Osteocyte (in vitro differentiated cells): ENCODE measurements around the gene MEGF11. TPM values are rescaled to one million over a fixed set of nuclear protein-coding genes. Genes with fewer than 3 reads are reported as not detected.

Experiments
- DNase-seq: peaks from one replicate; pipeline ENCODE4 v3.0.0; 2021; ENCODE audit warnings: mixed read lengths; ENCODE audit not compliant: unreplicated experiment; ENCODE audit errors: extremely low spot score
- H3K27ac Mint-ChIP-seq: one replicate; pipeline ENCODE4 v1.8.0; 2021; ENCODE audit warnings: mild to moderate bottlenecking, mixed read lengths; ENCODE audit not compliant: unreplicated experiment
- H3K27me3 Mint-ChIP-seq: one replicate; pipeline ENCODE4 v1.8.0; 2021; ENCODE audit warnings: mixed read lengths; ENCODE audit not compliant: unreplicated experiment
- H3K36me3 Mint-ChIP-seq: one replicate; pipeline ENCODE4 v1.8.0; 2021; ENCODE audit warnings: mixed read lengths; ENCODE audit not compliant: unreplicated experiment
- H3K4me1 Mint-ChIP-seq: one replicate; pipeline ENCODE4 v1.8.0; 2021; ENCODE audit warnings: mixed read lengths; ENCODE audit not compliant: unreplicated experiment
- H3K4me3 Mint-ChIP-seq: one replicate; pipeline ENCODE4 v1.8.0; 2021; ENCODE audit warnings: mild to moderate bottlenecking, moderate library complexity, mixed read lengths; ENCODE audit not compliant: unreplicated experiment
- H3K9me3 Mint-ChIP-seq: one replicate; pipeline ENCODE4 v1.8.0; 2021; ENCODE audit warnings: mixed read lengths; ENCODE audit not compliant: unreplicated experiment
- total RNA-seq: library from RNA; stranded (reverse); gene quantifications from 2 replicates; pipeline ENCODE4 v1.2.1, GENCODE V29; 2021
- TF ChIP-seq, protein P1 (sequence below): fragments of 200-600 bp; sonication (generic); IDR thresholded peaks from 2 replicates; pipeline ENCODE4 v1.5.0; 2021; ENCODE audit warnings: antibody characterized with exemption, mild to moderate bottlenecking, moderate library complexity

The MEGF11 gene
- total RNA-seq, 1 donor from 2014 or later, result not detected

- H3K36me3 Mint-ChIP-seq, result no peaks in the 10 kb centered on the region
Measured at GRCh38 chr15:66285533-66286280, 32.2 kb upstream of the MEGF11 start.

GRCh38 chr15:66284271-66284670, 30.7 kb upstream of the MEGF11 start:
- Mint-ChIP-seq H3K27me3 (peaks cover 33% of the 10 kb centered on the region), H3K36me3 (no peaks in the 10 kb centered on the region), H3K4me1 (peaks cover 4% of the 10 kb centered on the region), H3K9me3 (no peaks in the 10 kb centered on the region), H3K27ac (no peak overlapping the region), H3K4me3 (no peak overlapping the region)
- DNase-seq, result no peak
- TF ChIP-seq, protein P1, sequence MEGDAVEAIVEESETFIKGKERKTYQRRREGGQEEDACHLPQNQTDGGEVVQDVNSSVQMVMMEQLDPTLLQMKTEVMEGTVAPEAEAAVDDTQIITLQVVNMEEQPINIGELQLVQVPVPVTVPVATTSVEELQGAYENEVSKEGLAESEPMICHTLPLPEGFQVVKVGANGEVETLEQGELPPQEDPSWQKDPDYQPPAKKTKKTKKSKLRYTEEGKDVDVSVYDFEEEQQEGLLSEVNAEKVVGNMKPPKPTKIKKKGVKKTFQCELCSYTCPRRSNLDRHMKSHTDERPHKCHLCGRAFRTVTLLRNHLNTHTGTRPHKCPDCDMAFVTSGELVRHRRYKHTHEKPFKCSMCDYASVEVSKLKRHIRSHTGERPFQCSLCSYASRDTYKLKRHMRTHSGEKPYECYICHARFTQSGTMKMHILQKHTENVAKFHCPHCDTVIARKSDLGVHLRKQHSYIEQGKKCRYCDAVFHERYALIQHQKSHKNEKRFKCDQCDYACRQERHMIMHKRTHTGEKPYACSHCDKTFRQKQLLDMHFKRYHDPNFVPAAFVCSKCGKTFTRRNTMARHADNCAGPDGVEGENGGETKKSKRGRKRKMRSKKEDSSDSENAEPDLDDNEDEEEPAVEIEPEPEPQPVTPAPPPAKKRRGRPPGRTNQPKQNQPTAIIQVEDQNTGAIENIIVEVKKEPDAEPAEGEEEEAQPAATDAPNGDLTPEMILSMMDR, result no peak

More at GRCh38 chr15:66285533-66286280, 32.2 kb upstream of the MEGF11 start:
- Mint-ChIP-seq H3K27me3 (peaks cover 20% of the 10 kb centered on the region), H3K4me1 (peaks cover 4% of the 10 kb centered on the region), H3K4me3 (no peak overlapping the region), H3K9me3 (no peaks in the 10 kb centered on the region), H3K27ac (no peak overlapping the region)
- TF ChIP-seq, protein P1, result no peak
- no peak for DNase-seq

DNA sequence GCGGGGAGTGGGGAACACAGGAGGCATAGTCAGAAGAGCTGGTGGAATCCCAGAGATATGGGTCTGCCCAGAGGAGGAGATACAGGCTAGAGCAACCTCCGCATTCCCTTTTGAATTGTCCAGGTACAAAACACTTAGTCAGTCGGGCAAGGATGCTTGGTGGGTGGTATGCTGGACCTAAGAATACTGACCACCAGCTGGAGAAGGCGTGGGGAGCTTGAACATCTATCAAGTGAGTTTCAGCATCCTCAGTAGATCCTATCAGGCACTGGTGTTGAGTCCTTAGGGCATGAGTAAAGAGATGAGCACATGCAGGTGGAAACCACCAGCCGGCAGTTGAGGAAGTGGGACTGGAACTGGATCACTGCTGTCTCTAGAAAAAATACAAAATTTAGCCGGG, 25.1 kb upstream of the MEGF11 start:
- peaks cover 62% of the 10 kb centered on the region for H3K27me3 Mint-ChIP-seq
- H3K27ac Mint-ChIP-seq, result no peak overlapping the region
- H3K4me3 Mint-ChIP-seq, result no peak overlapping the region
- TF ChIP-seq, protein P1, result no peak
- no peaks in the 10 kb centered on the region for H3K4me1 Mint-ChIP-seq
- peaks cover 6% of the 10 kb centered on the region for H3K9me3 Mint-ChIP-seq
- DNase-seq, result no peak
- H3K36me3 Mint-ChIP-seq, result no peaks in the 10 kb centered on the region

DNA sequence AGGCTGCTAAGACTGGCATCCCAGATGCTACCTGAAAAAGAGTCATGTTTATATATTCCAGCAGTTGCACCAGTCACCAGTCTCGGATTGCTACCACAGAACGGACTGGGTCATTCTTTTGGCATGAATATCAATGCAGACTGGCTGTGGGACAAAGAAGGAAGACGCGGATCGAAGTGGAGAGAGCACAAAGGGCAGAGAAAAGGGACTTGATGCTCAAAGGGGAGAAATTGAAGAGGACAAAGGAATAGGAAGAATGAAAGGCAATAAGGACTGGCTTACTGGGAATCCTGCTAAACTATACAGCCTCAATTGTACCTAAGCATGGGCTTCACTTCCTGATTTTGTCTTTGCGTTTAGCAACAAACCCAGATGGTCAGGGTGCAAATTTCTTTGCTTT, 24.5 kb upstream of the MEGF11 start:
- Mint-ChIP-seq H3K36me3 (no peaks in the 10 kb centered on the region), H3K9me3 (peaks cover 6% of the 10 kb centered on the region)
- TF ChIP-seq, protein P1, result no peak

GRCh38 chr15:66276546-66276945, 23.0 kb upstream of the MEGF11 start:
- TF ChIP-seq, protein P1, result no peak
- Mint-ChIP-seq H3K9me3 (peaks cover 6% of the 10 kb centered on the region), H3K4me3 (no peak overlapping the region), H3K36me3 (no peaks in the 10 kb centered on the region), H3K4me1 (no peaks in the 10 kb centered on the region), H3K27ac (no peak overlapping the region), H3K27me3 (peaks cover 48% of the 10 kb centered on the region)
- DNase-seq, result no peak

More for the DNA sequence above, 24.5 kb upstream of the MEGF11 start:
- H3K4me3 Mint-ChIP-seq, result no peak overlapping the region
- H3K27me3 Mint-ChIP-seq, result peaks cover 60% of the 10 kb centered on the region
- DNase-seq, result no peak
- no peak overlapping the region for H3K27ac Mint-ChIP-seq
- no peaks in the 10 kb centered on the region for H3K4me1 Mint-ChIP-seq
